HT-29 (cell line): ENCODE data around the gene COQ7. TPM values are rescaled to one million over a fixed set of nuclear protein-coding genes. Genes with fewer than 3 reads are reported as not detected.

Experiments used
- DNase-seq: peaks from one replicate; pipeline ENCODE4 v3.0.0-alpha.2; 2015; ENCODE audit warnings: low spot score
- total RNA-seq: library from RNA; depleted of rRNA; stranded (reverse); fragments of >200 nt; shearing (Covaris generic); gene quantifications from 2 replicates; pipeline ENCODE4 v1.2.3, GENCODE V29; 2014

The COQ7 gene
- total RNA-seq, 1 experiment from 2014 or later, result 36.6 TPM

GRCh38 chr16:19086322-19087199 is 19.1 kb downstream of the COQ7 start:
- peak; percentile 87 for DNase-seq

- DNase-seq, result no peak
These were observed 21.0 kb downstream of the COQ7 start for GRCh38 chr16:19088341-19088916.

GRCh38 chr16:19089410-19089955 is 22.1 kb downstream of the COQ7 start:
- no peak for DNase-seq

- DNase-seq, result no peak
These were observed 23.5 kb downstream of the COQ7 start for GRCh38 chr16:19090916-19091315.

- no peak for DNase-seq
These were observed 25.4 kb downstream of the COQ7 start for GRCh38 chr16:19092653-19093410.

- DNase-seq, result no peak
These were observed 26.5 kb downstream of the COQ7 start for GRCh38 chr16:19093631-19094541.

- peak; percentile 43 for DNase-seq
These were observed 27.3 kb downstream of the COQ7 start for GRCh38 chr16:19094542-19095365.

GRCh38 chr16:19095654-19096053 is 28.2 kb downstream of the COQ7 start:
- DNase-seq, result no peak

GRCh38 chr16:19098173-19098572 is 30.8 kb downstream of the COQ7 start:
- no peak for DNase-seq

GRCh38 chr16:19102187-19102872 is 34.9 kb downstream of the COQ7 start:
- DNase-seq, result no peak

- DNase-seq, result no peak
These were observed 37.2 kb downstream of the COQ7 start for GRCh38 chr16:19104607-19105006.

- DNase-seq, result no peak
These were observed 37.7 kb downstream of the COQ7 start for GRCh38 chr16:19105131-19105530.

- DNase-seq, result no peak
These were observed 38.6 kb downstream of the COQ7 start for GRCh38 chr16:19105891-19106624.

- no peak for DNase-seq
These were observed 39.2 kb downstream of the COQ7 start for GRCh38 chr16:19106625-19107020.

- no peak for DNase-seq
These were observed 41.2 kb downstream of the COQ7 start for GRCh38 chr16:19108409-19109287.

GRCh38 chr16:19109288-19109664 is 41.9 kb downstream of the COQ7 start:
- no peak for DNase-seq

- DNase-seq, result no peak
These were observed 43.3 kb downstream of the COQ7 start for GRCh38 chr16:19110537-19111360.
